Muscle of back (tissue), 13 donors: Measurements from ENCODE around the gene AMH. TPM values are rescaled to one million over a fixed set of nuclear protein-coding genes. Genes with fewer than 3 reads are reported as not detected.
"Not testable (repeated sequence)": the region's sequence is repeated elsewhere in the genome, so short reads cannot be mapped to it uniquely, and the experiment has no call there.

ENCODE experiments used
- DNase-seq, 3 donors: peaks; one replicate each; pipeline versions ENCODE4 v3.0.0 to v3.0.0-alpha.2; 2013
- long read RNA-seq, 9 donors: transcript quantifications; one replicate each; lab custom pipeline, GENCODE V29; 2026
- polyA plus RNA-seq, 10 donors: library from polyadenylated mRNA; unstranded; fragments of 120-200 nt; gene quantifications; one replicate each; pipeline ENCODE4 v1.2.1, GENCODE V29; 2013; ENCODE audit not compliant: insufficient read length in 10 of 10

AMH gene
- polyA plus RNA-seq = 1 to 10 TPM; 1.4 to 6.6 (median 3.0) TPM
- long read RNA-seq, donor 1, partial matches to known transcripts = 5 of 5 reads
- long read RNA-seq, donor 1, other reads (novel, unspliced or antisense) = 0 of 5 reads
- long read RNA-seq, donor 2, partial matches to known transcripts = 0 of 2 reads
- long read RNA-seq, donor 2, other reads (novel, unspliced or antisense) = 0 of 2 reads
- long read RNA-seq, donor 3 = 0 reads
- long read RNA-seq, donor 4, partial matches to known transcripts = 0 of 1 reads
- long read RNA-seq, donor 4, other reads (novel, unspliced or antisense) = 0 of 1 reads
- long read RNA-seq, donor 5 = 0 reads
- long read RNA-seq, donor 6 = 0 reads
- long read RNA-seq, donor 7 = 0 reads
- long read RNA-seq, donor 8 = 0 reads
- long read RNA-seq, donor 9 = 0 reads

DNA sequence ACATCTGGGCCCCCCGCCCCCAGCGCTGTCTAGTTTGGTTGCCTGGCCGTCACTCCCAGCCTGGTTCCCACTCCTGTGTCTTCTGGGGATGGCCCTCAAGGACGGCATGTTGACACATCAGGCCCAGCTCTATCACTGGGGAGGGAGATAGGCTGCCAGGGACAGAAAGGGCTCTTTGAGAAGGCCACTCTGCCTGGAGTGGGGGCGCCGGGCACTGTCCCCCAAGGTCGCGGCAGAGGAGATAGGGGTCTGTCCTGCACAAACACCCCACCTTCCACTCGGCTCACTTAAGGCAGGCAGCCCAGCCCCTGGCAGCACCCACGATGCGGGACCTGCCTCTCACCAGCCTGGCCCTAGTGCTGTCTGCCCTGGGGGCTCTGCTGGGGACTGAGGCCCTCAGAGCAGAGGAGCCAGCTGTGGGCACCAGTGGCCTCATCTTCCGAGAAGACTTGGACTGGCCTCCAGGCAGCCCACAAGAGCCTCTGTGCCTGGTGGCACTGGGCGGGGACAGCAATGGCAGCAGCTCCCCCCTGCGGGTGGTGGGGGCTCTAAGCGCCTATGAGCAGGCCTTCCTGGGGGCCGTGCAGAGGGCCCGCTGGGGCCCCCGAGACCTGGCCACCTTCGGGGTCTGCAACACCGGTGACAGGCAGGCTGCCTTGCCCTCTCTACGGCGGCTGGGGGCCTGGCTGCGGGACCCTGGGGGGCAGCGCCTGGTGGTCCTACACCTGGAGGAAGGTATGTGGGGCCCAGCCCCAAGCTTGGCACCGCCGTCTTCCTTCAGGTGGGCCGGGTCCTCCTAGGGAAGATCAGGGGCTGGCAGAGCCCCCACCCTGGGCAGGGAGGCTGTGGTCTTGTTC is at the start of gene AMH:
Gene AMH, plus strand, starts transcription at position 314 of the 857 bp plus-strand sequence. Its CDS starts 10 bp downstream, at position 324.
- DNase-seq = peak in 1 of 3 donors; percentile 34

DNA sequence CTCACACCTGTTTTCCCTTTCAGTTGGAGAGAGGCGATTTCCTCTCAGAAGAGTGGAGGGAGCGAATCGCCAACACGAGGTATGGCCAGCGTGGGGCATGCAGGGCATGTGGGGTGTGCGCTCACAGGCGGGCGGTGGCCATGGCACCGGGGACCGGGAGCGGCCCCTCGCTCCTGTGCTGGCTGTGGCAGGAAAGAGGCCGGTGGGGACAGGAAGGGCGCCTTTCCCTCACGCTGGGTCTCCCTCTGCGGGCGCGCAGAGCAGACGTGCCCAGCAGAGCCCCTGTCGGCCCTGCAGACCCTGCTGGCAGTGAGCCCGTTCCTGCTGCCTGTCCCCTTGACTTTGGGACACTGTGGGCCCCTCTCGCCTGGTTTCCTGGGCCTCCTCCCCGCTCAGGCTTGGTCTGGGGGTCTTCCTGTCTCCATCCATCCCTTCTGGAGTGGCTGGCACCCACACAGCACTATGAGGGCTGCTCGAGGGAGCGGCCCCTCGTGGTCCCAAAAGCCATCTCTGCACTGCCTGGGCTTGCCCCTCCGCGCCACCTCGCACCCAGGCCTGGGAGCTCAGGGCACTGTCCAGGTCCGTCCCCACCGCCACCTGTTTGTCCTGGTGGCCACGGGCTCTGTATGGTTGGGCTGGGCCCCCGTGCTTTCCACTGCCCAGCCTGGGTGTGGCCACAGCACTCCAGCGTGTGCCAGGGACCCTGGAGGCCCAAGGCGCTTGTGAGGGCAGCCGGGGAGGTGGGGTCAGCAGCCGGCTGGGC is 49.1 kb upstream of the AMH start:
- no peak for DNase-seq

DNA sequence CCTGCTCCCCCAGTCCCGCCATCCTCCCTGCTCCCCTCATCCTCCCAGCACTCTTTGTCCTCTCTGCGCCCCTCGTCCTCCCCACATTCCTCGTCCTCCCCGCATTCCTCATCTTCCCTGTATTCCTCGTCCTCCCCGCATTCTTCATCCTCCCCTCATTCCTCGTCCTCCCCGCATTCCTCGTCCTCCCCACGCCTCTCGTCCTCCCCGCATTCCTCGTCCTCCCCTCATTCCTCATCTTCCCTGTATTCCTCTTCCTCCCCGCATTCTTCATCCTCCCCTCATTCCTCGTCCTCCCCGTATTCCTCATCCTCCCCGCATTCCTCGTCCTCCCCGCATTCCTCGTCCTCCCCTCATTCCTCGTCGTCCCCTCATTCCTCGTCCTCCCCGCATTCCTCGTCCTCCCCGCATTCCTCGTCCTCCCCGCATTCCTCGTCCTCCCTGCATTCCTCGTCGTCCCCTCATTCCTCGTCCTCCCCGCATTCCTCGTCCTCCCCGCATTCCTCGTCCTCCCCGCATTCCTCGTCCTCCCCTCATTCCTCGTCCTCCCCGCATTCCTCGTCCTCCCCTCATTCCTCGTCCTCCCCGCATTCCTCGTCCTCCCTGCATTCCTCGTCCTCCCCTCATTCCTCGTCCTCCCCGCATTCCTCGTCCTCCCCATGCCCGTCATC is 48.4 kb upstream of the AMH start:
- not testable (repeated sequence) for DNase-seq

DNA sequence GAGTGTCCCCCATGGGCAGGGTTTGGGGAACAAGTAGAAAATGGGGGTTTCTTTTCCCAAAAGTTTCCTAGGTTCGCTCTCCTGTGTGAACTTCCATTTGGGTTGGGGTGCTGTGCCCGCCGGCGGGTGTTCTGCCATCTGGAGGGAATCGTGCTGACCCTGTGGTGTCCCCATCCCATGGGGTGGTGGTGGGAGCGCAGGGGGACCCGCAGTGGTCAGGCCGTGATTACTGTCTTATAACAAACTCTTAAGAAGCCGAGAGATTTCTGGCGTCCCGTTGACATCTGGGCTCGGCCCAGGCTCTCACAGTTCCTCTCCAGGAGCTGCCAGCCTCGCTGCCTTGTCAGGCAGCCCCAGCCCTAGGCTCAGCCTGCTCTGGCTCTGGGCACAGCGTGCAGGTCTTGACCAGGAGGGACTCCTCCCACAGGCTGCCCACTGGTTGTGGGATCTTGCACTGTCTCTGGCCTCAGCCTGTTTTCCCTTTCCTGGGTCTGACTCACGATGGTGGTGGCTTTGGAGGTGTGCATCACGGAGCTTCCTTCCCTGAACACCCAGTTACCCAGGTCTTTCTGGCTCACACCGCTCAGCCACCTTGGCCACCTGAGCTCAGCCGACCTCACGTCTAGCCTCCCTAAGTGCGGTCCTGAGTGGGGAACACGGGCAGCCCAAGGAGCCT is 47.5 kb upstream of the AMH start:
- DNase-seq = no peak

DNA sequence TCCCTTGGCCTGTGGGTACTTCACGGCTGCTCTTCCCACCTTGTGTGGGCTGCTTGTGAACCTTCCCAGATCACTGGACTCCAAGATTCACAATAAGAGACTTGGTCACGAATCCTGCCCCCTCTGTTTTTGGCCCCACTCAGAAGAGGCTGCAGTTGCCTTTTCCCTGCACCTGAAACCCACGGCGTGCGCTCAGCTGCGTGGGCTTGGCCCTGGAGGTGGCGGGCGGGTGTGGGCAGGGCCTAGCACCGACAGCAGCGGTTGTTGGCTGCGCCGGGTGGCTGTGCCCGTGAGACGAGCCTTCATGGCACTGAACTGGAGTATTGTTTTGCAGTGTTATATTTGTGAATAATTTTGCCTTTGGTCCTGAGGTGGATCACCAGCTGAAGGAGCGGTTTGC is 46.8 kb upstream of the AMH start:
- no peak for DNase-seq

DNA sequence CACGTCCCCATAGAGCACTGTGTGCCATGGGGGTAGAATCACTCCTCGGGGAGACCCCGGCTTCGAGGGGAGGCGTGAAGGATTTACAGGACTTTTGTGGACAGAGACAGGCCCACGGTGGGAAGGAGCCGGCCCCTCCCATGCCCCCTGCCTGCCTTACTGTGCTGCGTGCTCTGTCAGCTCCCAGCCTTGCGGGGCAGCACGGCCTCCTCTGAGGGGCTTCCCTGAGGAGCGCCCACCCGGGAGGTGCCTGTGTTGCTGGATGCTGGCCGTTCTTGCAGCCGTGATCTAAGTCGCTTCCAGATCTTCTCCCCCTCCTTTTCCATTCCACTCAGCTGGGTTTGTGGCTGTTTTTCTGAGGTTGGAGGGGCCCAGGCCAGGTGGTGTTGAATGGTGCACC is 42.1 kb upstream of the AMH start:
- DNase-seq = no peak

DNA sequence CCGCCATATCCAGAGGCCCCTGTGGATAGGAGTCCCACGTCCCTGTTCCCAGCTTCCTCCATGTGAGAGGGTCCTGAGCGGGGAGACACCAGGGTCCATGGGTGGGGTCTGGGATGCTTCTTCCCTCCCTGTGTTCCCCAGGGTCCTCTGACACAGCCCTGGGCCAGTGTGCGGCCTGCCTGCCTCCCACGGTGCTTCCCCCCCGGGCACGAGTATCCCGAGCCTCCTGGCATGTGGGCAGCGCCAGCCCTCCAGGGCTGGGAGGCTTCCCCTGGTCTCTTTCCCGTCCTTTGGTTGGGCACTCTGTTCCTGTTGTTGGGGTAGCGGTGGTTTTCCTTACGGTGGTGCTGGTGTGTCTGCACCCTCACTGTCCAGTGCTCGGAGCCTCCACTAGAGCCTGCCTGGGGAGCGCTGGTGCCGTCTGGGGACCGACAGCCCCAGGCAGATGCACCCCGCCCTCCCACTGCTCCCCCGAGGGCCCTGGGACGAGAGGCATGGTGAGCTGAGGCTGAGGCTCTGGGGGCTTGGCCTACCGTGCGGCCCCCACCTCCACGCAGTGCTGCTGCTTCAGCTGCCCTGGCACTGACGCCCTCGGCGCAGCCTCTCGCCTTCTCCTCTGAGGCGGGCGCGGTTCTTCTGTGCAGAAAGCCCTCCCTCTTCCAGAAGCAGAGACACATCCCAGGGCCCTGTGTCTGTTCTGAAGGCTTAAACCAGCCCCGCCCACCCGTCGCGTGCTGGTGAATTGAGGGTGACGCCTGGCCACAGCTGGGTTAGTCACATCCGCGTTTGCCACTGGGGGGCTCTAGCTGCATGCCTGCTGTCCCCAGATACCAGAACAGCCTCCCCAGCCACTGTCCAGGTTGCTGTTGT is 40.9 kb upstream of the AMH start:
- DNase-seq = peak; percentile 65 to 82 (median 69)

DNA sequence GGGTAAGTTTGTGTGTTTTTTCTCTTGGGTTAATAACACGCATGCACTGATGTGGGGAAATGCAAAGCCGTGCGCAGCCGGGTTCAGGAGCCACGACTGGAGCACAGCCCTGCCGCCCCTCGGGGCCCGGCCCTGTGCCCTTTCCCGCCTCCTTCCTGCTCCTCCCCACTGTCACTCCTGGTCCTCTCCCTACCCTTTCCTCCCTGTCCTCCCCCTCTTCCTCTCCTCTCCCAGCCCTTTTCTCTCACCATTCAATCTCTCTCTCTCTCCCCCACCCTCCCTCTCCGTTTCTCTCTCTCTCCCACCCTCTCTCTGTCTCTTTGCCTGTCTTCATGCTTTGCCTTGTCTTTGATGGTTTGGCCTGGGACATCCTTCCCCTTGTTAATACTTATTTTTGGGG is 40.1 kb upstream of the AMH start:
- no peak for DNase-seq

DNA sequence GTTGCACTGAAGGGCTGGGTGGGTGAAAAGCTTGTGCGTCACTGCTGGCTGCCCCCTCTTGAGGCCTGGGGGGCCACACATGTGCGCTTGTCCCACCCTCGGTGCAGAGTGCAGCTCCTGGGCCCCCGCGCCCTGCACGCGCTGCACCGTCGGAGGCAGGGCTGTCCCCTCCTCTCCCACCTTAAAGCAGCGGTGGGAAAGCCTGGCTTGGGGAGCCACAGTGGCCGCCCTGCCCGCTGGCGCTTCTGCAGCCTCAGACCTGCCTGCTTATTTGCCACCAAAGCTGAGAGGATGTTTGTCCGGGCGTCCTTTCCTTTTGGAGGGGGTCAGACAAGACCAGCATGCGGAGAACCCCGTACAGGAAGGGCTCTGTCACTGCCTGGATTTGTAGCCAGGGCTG is 39.7 kb upstream of the AMH start:
- no peak for DNase-seq

DNA sequence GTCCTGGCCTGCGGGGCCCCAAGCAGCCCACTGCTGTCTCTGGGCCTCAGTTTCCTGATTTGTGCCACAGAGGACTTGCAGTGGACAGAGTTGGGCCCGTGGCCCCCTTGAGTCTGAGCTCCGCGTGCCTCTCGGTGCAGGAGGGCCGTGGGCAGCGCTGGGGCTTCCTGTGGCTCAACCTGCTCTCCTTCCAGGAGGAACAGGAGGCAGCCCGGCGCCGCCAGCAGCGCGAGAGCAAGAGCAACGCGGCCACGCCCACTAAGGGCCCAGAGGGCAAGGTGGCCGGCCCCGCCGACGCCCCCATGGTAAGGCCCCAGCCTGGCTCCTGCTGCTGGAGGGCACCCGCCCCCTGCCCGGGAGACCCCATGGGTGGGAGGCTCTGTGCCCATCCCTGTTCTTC is 38.9 kb upstream of the AMH start:
- no peak for DNase-seq

DNA sequence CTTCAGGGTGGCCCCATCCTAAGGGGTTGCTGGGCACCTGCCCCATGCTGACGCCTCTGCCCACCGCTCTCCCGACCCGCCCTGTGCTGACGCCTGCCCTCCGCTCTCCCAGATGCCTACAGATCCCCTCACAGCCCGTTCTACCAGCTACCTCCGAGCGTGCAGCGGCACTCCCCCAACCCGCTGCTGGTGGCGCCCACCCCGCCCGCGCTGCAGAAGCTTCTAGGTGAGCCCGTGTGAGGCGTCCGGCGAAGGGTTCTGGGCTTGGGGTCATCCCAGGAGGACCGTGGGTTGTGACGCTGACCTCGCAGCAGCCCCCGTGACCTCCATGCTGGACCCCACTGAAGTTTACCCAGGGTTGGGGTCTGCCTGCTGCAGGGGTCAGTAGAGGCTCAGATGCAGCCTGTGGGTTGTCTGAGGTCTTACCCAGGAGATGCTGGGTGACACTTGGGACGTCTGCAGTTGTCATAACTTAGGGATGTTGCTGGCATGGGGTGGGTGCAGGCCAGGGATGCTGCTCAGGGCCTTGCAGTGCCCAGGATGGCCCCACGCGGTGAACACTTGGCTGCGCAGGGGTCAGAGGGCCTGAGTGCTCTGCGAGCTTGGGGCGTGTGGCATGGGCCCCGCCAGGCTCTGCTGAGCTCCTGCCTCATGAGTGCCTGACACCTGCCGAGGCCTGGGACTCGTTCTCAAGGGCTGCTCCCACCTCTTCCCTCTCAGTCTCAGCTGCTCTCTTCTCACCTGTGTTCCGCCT is 38.0 kb upstream of the AMH start:
- DNase-seq = no peak

DNA sequence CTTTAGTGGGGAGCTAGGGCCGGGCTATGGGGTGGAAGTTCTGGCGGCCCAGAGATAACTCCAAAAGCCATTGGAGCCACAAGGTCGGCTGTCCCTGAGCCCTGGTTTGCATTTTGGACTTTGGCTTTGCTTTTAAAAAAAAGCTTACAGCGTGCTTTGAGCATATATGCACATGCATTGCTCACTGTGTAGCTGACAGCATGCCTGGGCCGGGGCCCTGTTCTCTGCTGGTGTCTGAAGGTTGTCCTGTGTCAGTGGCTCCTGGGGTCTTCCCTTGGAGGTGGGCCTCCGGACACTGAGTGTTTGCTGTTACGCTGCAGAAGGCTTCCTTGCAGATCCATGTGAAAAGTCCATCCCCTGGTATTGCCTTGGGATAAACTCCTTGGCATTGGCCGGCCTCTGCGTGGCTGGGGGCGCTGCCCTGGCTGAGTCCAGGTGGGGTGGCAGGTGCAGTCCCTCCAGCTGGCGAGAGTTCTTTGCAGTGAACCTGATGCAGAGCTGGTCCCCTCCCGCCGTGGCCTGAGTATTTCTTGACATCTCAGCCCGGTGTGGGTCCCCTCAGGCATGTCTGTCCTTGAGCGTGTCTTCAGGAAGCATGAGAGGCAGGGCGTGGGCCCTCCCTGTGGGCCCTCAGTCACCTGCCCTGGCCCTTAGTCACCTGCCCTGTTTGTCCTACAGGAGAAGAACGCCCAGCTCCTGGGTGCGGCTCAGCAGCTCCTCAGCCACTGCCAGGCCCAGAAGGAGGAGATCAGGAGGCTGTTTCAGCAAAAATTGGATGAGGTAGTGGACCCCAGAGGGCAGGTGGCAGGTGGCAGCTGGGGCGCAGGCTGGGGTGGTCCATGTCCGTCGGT is 36.0 kb upstream of the AMH start:
- DNase-seq = no peak

DNA sequence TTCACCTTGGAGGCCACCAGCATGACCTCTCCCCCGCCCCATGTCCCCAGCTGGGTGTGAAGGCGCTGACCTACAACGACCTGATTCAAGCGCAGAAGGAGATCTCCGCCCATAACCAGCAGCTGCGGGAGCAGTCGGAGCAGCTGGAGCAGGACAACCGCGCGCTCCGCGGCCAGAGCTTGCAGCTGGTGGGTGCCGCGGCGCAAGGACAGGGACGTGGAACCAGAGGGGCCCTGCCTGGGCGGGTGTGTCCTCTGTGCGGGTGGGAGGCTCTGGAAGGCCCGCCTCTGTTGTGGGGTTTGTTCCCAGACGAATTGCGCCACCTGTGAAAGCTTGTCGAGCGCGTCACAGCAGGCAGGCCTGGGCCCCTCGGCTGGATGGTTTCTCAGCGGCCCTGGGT is 35.3 kb upstream of the AMH start:
- peak; percentile 66 to 89 (median 76) for DNase-seq

DNA sequence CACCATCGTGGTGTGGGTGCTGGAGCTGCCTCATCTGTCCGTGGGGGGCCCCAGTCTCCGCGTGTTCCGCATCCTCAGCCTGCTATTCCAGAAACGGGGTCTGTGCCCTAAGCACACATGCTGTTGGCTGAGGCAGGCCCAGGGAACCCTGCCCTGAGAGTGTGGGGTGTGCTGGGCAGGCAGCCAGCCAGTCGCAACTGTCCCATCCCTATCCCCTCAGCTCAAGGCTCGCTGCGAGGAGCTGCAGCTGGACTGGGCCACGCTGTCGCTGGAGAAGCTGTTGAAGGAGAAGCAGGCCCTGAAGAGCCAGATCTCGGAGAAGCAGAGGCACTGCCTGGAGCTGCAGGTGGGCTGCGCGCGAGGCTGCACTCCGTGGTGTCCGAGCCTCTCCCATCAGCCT is 34.9 kb upstream of the AMH start:
- peak; percentile 18 to 82 (median 51) for DNase-seq

DNA sequence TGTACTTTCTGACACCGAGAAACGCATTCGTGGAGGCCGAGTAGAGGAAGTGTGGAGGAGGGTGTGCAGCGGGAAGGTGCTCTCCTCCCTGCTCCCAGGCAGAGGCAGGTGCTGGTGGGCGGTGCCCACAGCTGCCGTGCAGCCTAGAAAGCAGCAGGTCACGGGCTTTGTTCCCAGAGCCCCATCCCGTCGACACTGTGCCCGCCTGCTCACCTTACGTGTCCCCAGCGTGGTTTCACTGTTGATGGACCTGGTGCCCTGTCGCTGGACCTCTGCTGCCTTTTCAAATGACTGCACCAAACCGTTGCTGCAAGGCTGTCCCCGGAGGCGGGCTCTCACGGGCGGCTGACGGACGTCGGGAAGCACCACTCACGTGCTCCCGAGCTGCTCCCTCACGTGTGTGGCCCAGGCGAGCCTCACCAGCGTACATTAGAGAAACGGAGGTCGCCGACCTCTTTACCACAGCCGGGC is 33.8 kb upstream of the AMH start:
- DNase-seq = no peak

DNA sequence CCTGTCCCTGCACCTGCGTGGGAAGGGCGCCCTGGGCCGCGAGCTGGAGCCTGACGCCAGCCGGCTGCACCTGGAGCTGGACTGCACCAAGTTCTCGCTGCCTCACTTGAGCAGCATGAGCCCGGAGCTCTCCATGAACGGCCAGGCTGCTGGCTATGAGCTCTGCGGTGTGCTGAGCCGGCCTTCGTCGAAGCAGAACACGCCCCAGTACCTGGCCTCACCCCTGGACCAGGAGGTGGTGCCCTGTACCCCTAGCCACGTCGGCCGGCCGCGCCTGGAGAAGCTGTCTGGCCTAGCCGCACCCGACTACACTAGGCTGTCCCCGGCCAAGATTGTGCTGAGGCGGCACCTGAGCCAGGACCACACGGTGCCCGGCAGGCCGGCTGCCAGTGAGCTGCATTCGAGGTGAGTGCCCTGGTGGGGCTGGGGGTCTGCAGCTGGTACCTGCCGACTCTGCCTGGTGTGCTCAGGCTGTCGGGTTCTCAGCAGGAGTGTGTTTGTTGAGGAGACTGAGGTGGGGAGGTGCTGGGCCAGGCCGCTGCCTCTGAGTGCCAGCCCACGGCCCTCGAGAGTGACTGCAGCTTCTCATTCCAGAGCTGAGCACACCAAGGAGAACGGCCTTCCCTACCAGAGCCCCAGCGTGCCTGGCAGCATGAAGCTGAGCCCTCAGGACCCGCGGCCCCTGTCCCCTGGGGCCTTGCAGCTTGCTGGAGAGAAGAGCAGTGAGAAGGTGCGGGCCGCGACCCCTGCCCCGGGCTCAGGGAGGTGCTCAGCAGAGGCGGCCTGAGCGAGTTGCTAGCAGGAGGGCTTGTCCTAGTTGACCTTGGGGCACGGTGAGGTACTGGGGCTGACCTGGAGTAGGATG is 32.5 kb upstream of the AMH start:
- no peak for DNase-seq

DNA sequence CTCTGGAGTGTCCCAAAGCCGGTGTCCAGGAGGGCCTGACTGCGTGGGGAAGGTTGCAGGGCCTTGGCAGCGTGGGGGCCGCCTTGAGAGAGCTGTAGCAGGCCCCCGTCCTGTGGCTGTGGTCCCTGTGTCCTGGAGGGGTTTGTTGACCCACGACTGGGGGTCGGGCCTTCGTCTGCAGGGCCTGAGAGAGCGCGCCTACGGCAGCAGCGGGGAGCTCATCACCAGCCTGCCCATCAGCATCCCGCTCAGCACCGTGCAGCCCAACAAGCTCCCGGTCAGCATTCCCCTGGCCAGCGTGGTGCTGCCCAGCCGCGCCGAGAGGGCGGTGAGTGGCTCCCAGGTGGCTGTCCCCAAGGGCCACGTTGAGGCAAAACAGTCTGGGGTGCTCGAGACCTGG is 31.5 kb upstream of the AMH start:
- DNase-seq = no peak
